IMR-90 (cell line): ENCODE data around the gene CCL27.

Experiments used
- CHD1 ChIP-seq: IDR thresholded peaks from 2 replicates; pipeline ENCODE4 v1.6.1; 2012; ENCODE audit warnings: low read depth, low read length, improper control_type of control experiment
- NFE2L2 ChIP-seq: fragments of 150-350 bp; IDR thresholded peaks from 2 replicates; pipeline ENCODE4 v1.6.1; 2016; ENCODE audit warnings: low read depth, mild to moderate bottlenecking, low read length
- POLR2A ChIP-seq: IDR thresholded peaks from 2 replicates; pipeline ENCODE4 v1.6.1; 2012; ENCODE audit warnings: mild to moderate bottlenecking, low read depth, low read length
- RAD21 ChIP-seq: IDR thresholded peaks from 2 replicates; pipeline ENCODE4 v1.6.1; 2012; ENCODE audit warnings: low read length, improper control_type of control experiment
- TF ChIP-seq, protein P1 (sequence below): conservative IDR thresholded peaks from 2 replicates; pipeline ENCODE4 v1.5.1; 2012; ENCODE audit warnings: mild to moderate bottlenecking, low read depth, low read length, improper control_type of control experiment

DNA sequence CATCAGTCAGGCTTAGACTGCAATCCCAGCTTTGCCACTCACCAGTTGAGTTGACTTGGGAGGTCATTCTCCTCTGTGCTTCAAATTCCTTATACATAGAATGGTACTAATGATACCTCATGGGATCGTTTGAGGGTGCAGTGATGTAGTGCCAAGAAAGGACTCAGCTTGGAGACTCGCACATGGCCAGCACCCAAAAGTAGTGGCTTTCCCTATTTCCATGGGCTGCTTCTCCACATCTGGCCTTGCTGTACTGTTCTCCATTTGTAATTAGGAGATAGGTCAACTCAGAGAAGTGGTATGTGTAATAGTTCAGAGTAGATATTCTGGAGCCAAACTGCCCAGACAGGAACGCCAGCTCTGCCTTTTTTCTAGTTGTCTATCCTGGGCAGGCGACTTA is 23.1 kb upstream of the CCL27 start:
- TF ChIP-seq, protein P1, sequence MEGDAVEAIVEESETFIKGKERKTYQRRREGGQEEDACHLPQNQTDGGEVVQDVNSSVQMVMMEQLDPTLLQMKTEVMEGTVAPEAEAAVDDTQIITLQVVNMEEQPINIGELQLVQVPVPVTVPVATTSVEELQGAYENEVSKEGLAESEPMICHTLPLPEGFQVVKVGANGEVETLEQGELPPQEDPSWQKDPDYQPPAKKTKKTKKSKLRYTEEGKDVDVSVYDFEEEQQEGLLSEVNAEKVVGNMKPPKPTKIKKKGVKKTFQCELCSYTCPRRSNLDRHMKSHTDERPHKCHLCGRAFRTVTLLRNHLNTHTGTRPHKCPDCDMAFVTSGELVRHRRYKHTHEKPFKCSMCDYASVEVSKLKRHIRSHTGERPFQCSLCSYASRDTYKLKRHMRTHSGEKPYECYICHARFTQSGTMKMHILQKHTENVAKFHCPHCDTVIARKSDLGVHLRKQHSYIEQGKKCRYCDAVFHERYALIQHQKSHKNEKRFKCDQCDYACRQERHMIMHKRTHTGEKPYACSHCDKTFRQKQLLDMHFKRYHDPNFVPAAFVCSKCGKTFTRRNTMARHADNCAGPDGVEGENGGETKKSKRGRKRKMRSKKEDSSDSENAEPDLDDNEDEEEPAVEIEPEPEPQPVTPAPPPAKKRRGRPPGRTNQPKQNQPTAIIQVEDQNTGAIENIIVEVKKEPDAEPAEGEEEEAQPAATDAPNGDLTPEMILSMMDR = no peak
- TF ChIP-seq NFE2L2 (no peak), POLR2A (no peak), CHD1 (no peak), RAD21 (no peak)
